Measurements from ENCODE around the gene TPRG1. TPM values are rescaled to one million over a fixed set of nuclear protein-coding genes. Genes with fewer than 3 reads are reported as not detected.

Gene TPRG1
- total and polyA plus RNA-seq, 2 of the 8 experiments (the other 6 are each of a cell fraction or from before 2014, with no cell fraction given) = 0.37 to 0.47 TPM

DNA sequence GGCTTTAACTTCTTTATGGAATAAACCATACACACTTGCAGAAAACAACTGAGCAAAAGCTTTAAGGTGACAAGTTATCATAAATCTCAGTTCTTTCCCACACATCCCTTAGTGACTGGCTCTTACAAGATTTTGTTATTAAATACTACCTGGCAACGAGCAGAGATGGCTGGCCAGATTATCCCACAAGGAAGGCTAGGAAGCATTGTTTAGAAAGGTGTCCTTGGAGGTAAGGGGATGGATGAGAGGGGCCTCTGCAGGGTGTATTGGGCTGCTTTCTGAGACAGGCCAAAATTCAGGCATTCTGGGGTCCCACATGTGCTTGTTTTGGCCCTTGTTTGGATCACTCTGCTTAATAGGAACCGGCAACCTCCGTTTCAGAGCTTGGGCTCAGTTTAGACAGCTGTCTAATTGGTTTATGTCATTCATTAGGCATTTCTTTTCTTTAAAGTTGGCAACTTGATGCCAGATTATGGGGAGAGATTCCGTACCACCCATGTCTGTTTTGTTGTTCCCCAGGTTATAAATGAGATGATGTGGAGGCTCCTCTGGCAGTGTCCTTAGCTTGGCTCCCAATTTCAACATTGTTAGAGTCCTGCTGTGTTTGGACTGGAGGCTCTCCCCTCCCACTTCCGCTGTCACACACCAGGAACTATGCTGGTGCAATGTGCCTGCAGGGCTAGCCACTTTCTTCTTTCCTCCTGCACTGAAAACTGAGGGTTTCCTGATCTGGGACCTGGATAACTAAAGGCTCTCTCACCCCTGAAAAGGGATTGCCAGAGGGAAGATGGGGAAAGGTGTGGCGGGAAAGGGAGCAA is 121.1 kb downstream of the TPRG1 start:
- H3K23ac ChIP-seq (ENCODE audit: insufficient read length) = no peak overlapping the region
- WGBS, 2 experiments (ENCODE audit: extremely low coverage in 1 of 2, insufficient coverage in 1 of 2, insufficient read length in 1 of 2, insufficient replicate concordance in 2 of 2, low coverage in 1 of 2, low lambda C conversion rate in 2 of 2, missing lambda C conversion rate in 1 of 2) = 85% methylated on average over 6 of the region's 6 CpGs; no CpG with 5 or more reads in 1 of the 2 experiments

More for the DNA sequence above, 121.1 kb downstream of the TPRG1 start:
- H3K23me2 ChIP-seq (ENCODE audit: low read depth, low read length) = no peaks in the 10 kb centered on the region; the same call in 1 of the 2 replicates
- no peaks in the 10 kb centered on the region for H3K9me3 ChIP-seq (ENCODE audit: insufficient read depth in 2 of 2, low read depth in 1 of 2, low read length in 1 of 2)
- no peak overlapping the region for H2BK12ac ChIP-seq (ENCODE audit: low read depth, low read length)
- peak overlapping the region; percentile 28; the same call in 1 of the 2 replicates for H2AFZ ChIP-seq (ENCODE audit: low read length)
- H4K91ac ChIP-seq (replicated peaks; ENCODE audit: insufficient read length, low read length) = no peak overlapping the region
- no peak overlapping the region for H2BK20ac ChIP-seq (ENCODE audit: low read length)
- no peak overlapping the region for H3K4ac ChIP-seq (replicated peaks; ENCODE audit: insufficient read length, low read depth, low read length)
- H3K18ac ChIP-seq (ENCODE audit: extremely low read depth, low read length) = no peak overlapping the region
- H3K79me1 ChIP-seq (ENCODE audit: low read depth, low read length) = no peaks in the 10 kb centered on the region
- no peak for FAIRE-seq
- H3K4me1 ChIP-seq (replicated peaks in 1 of 4; ENCODE audit: control insufficient read depth in 3 of 4, insufficient read depth in 4 of 4, low read length in 3 of 4) = peaks cover 0 to 5% (median 2%) of the 10 kb centered on the region in 4 experiments; a peak in 2 of 7 replicates
- POLR2A ChIA-PET (ENCODE audit: partially characterized antibody) = no interaction called here
- no peak for DNase-seq (ENCODE audit: low read depth in 1 of 2, low spot score in 2 of 2)
- H3K36me3 ChIP-seq (ENCODE audit: control insufficient read depth in 2 of 4, insufficient read depth in 4 of 4, low read length in 3 of 4) = no peaks in the 10 kb centered on the region
- no peaks in the 10 kb centered on the region for H3K79me2 ChIP-seq (ENCODE audit: control insufficient read depth in 1 of 2, insufficient read depth in 2 of 2, low read length in 2 of 2)
- H3K9ac ChIP-seq (replicated peaks in 1 of 4; ENCODE audit: extremely low read depth in 1 of 4, low read depth in 3 of 4, low read length in 3 of 4) = no peak overlapping the region
- H4K5ac ChIP-seq (ENCODE audit: insufficient read length, low read depth, low read length) = no peak overlapping the region
- no peak overlapping the region for H3K4me2 ChIP-seq (ENCODE audit: insufficient read depth in 1 of 2, low read depth in 2 of 2, low read length in 2 of 2)
- no peak overlapping the region for H2BK120ac ChIP-seq (replicated peaks; ENCODE audit: low read depth, low read length)
- H2AK5ac ChIP-seq (ENCODE audit: low read depth, low read length) = no peak overlapping the region
- no peaks in the 10 kb centered on the region for H4K20me1 ChIP-seq (replicated peaks in 1 of 2; ENCODE audit: control insufficient read depth in 1 of 2, insufficient read depth in 2 of 2, low read length in 2 of 2)
- H3K14ac ChIP-seq (ENCODE audit: insufficient read length) = no peak overlapping the region
- no peaks in the 10 kb centered on the region for H3K27me3 ChIP-seq (replicated peaks in 1 of 4; ENCODE audit: control insufficient read depth in 3 of 4, extremely low read depth in 1 of 4, insufficient read depth in 3 of 4, low read length in 3 of 4)
- CTCF ChIA-PET (ENCODE audit: partially characterized antibody) = interaction anchor here (1.2 kb wide), 1 partner anchor 19 kb away, joined by 3 read pairs; no protein-coding TSS in a partner anchor
- H3K27ac ChIP-seq (ENCODE audit: low read depth, low read length) = no peak overlapping the region
- H2BK5ac ChIP-seq (ENCODE audit: low read depth, low read length) = no peak overlapping the region
- H2BK15ac ChIP-seq (ENCODE audit: low read length) = no peak overlapping the region
- H3K56ac ChIP-seq (replicated peaks; ENCODE audit: insufficient read length, low read depth, low read length) = no peak overlapping the region
- no peak overlapping the region for H4K8ac ChIP-seq (ENCODE audit: extremely low read depth, insufficient read depth, low read length)
- TF ChIP-seq CREB1 (IDR thresholded peaks at IDR 0.05) = no peak
- TF ChIP-seq SIX5 (IDR thresholded peaks at IDR 0.05; ENCODE audit: low read depth, low read length) = no peak
- TF ChIP-seq KDM4A (IDR thresholded peaks at IDR 0.05; ENCODE audit: low read depth, low read length, severe bottlenecking) = no peak
- TF ChIP-seq PHF8 (conservative IDR thresholded peaks at IDR 0.05; ENCODE audit: low read depth, low read length) = no peak
- no peak for TF ChIP-seq CTBP2 (IDR thresholded peaks at IDR 0.05; ENCODE audit: borderline replicate concordance, insufficient read depth, insufficient read length, low read length)
- no peak for TF ChIP-seq EP300 (IDR thresholded peaks at IDR 0.05; ENCODE audit: borderline replicate concordance in 1 of 2, low read depth in 2 of 2, low read length in 2 of 2)
- TF ChIP-seq, protein P1, sequence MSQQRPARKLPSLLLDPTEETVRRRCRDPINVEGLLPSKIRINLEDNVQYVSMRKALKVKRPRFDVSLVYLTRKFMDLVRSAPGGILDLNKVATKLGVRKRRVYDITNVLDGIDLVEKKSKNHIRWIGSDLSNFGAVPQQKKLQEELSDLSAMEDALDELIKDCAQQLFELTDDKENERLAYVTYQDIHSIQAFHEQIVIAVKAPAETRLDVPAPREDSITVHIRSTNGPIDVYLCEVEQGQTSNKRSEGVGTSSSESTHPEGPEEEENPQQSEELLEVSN (IDR thresholded peaks at IDR 0.05) = no peak
- no peak for TF ChIP-seq CBX5 (IDR thresholded peaks at IDR 0.05; ENCODE audit: low read depth, low read length)
- no peak for TF ChIP-seq RFX5 (IDR thresholded peaks at IDR 0.05; ENCODE audit: borderline replicate concordance, low read depth, low read length)
- H3K4me3 ChIP-seq (ENCODE audit: extremely low read depth in 1 of 4, insufficient read depth in 2 of 4, low read depth in 3 of 4, low read length in 4 of 4) = no peak overlapping the region

Measured in H1 (cell line).